Mesenteric fat pad (tissue), 1 donor: ENCODE results near the gene CREB3L1. TPM values are rescaled to one million over a fixed set of nuclear protein-coding genes. Genes with fewer than 3 reads are reported as not detected.
"Not testable (repeated sequence)": the region's sequence is repeated elsewhere in the genome, so short reads cannot be mapped to it uniquely, and the experiment has no call there.

ENCODE experiments used
- DNase-seq: peaks from one replicate; pipeline ENCODE4 v3.0.0-alpha.2; 2020; ENCODE audit warnings: low spot score
- total RNA-seq: library from RNA; stranded (reverse); fragmentation: NEBNext Ultra II Directional; extraction: Animal tissue kit (Norgen Biotek cat#: 25700); gene quantifications from one replicate; pipeline ENCODE4 v1.2.1, GENCODE V29; 2021
- donor health status: DM: yes; HTN: yes; CAD: no.

Gene CREB3L1
- total RNA-seq, 1 donor from 2014 or later, result 8.4 TPM

GRCh38 chr11:46295312-46296058, 18.0 kb downstream of the CREB3L1 start:
- DNase-seq, result no peak

GRCh38 chr11:46296059-46296527, 18.6 kb downstream of the CREB3L1 start:
- DNase-seq, result no peak

GRCh38 chr11:46296528-46297448, 19.3 kb downstream of the CREB3L1 start:
- DNase-seq, result no peak

- no peak for DNase-seq
Observed at GRCh38 chr11:46298699-46299433, 21.4 kb downstream of the CREB3L1 start.

- DNase-seq, result no peak
Observed at GRCh38 chr11:46299451-46299961, 22.0 kb downstream of the CREB3L1 start.

- DNase-seq, result no peak
Observed at GRCh38 chr11:46300270-46300669, 22.8 kb downstream of the CREB3L1 start.

- DNase-seq, result no peak
Observed at GRCh38 chr11:46302866-46303265, 25.4 kb downstream of the CREB3L1 start.

- DNase-seq, result not testable (repeated sequence)
Observed at GRCh38 chr11:46304036-46304435, 26.6 kb downstream of the CREB3L1 start.

- no peak for DNase-seq
Observed at GRCh38 chr11:46304605-46305179, 27.2 kb downstream of the CREB3L1 start.

- no peak for DNase-seq
Observed at GRCh38 chr11:46305295-46305694, 27.8 kb downstream of the CREB3L1 start.

- no peak for DNase-seq
Observed at GRCh38 chr11:46306296-46306853, 28.9 kb downstream of the CREB3L1 start.

GRCh38 chr11:46307369-46307768, 29.9 kb downstream of the CREB3L1 start:
- no peak for DNase-seq

GRCh38 chr11:46307785-46308341, 30.4 kb downstream of the CREB3L1 start:
- no peak for DNase-seq

- DNase-seq, result no peak
Observed at GRCh38 chr11:46308631-46309419, 31.4 kb downstream of the CREB3L1 start.

- no peak for DNase-seq
Observed at GRCh38 chr11:46309814-46310259, 32.4 kb downstream of the CREB3L1 start.

GRCh38 chr11:46315033-46315738, 37.7 kb downstream of the CREB3L1 start:
- DNase-seq, result no peak

GRCh38 chr11:46315783-46316563, 38.5 kb downstream of the CREB3L1 start:
- DNase-seq, result no peak

GRCh38 chr11:46319074-46319453, 41.6 kb downstream of the CREB3L1 start:
- DNase-seq, result no peak
